ENCODE data around the gene MED25. TPM values are rescaled to one million over a fixed set of nuclear protein-coding genes. Genes with fewer than 3 reads are reported as not detected.
A peak's percentile ranks its signal among the peaks of the same experiment; 100 is the strongest.

The MED25 gene
- total and polyA plus RNA-seq, 9 of the 15 experiments (the other 6 are each of a cell fraction or from before 2014, with no cell fraction given) = 4.1 to 93.9 (median 19.3) TPM

DNA sequence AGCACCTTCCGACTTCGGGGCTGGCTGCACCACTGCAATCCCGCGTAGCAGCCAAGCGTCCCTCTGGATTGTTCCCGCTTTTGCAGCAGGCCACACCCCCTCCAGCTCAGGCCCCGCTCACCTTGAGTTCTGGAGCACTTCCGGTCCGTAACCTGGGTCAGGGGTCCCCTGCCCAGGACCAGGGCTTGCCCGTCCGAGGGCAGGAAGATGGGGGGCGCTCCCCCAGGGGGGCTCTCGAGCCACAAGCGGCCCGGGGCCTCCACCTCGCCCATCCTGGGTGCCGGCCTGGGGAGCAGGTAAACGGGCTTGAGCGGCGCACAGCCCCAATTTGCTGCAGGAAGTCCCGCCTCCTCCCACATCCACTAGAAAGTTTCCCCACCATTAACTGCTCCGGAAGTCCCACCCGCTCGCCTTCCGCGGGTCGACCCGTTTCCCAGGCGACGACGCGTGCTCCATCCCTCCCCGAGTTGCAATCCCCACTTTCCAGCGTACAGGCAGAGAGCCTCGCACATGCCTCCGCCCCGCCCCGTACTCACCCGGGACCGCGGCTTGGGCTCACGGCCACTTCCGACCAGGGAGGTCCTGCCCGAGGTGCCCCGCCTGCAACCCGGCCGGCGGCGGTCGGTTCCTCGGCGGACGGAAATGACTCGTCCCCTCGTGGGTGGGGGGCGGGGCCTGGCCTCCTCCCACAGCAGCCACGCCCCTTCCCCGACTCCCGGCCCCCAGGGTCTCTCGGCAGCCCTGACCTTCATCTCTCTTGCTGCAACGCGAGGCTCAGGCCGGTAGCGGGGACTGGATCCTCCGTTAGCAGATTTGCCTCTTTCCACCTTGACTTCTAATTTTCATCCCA lies 49.1 kb downstream of the MED25 start, which contains the start of gene PNKP (continued):
- TF ChIP-seq, protein P1, sequence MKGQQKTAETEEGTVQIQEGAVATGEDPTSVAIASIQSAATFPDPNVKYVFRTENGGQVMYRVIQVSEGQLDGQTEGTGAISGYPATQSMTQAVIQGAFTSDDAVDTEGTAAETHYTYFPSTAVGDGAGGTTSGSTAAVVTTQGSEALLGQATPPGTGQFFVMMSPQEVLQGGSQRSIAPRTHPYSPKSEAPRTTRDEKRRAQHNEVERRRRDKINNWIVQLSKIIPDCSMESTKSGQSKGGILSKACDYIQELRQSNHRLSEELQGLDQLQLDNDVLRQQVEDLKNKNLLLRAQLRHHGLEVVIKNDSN (CRISPR knock-in tag; IDR thresholded peaks at IDR 0.05) = 0 out of 2 replicates have a peak, but pooled peaks have one; percentile 2
- TF ChIP-seq, protein P2, sequence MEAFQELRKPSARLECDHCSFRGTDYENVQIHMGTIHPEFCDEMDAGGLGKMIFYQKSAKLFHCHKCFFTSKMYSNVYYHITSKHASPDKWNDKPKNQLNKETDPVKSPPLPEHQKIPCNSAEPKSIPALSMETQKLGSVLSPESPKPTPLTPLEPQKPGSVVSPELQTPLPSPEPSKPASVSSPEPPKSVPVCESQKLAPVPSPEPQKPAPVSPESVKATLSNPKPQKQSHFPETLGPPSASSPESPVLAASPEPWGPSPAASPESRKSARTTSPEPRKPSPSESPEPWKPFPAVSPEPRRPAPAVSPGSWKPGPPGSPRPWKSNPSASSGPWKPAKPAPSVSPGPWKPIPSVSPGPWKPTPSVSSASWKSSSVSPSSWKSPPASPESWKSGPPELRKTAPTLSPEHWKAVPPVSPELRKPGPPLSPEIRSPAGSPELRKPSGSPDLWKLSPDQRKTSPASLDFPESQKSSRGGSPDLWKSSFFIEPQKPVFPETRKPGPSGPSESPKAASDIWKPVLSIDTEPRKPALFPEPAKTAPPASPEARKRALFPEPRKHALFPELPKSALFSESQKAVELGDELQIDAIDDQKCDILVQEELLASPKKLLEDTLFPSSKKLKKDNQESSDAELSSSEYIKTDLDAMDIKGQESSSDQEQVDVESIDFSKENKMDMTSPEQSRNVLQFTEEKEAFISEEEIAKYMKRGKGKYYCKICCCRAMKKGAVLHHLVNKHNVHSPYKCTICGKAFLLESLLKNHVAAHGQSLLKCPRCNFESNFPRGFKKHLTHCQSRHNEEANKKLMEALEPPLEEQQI (IDR thresholded peaks at IDR 0.05) = no peak
- TF ChIP-seq MBD2 (IDR thresholded peaks at IDR 0.05; ENCODE audit: borderline replicate concordance, low read depth) (peak; percentile 62; the same call in 1 of the 2 replicates), ZNF212 (CRISPR knock-in tag; IDR thresholded peaks at IDR 0.05) (no peak), PHF21A (IDR thresholded peaks at IDR 0.05; ENCODE audit: borderline replicate concordance, low read depth) (no peak), ESRRB (CRISPR knock-in tag; IDR thresholded peaks at IDR 0.05; ENCODE audit: borderline replicate concordance) (no peak), L3MBTL2 (IDR thresholded peaks at IDR 0.05) (peak; percentile 70; the same call in 1 of the 2 replicates), PHB2 (IDR thresholded peaks at IDR 0.05; ENCODE audit: low read depth) (no peak), ILK (tag; IDR thresholded peaks at IDR 0.05; ENCODE audit: borderline replicate concordance, low read depth) (no peak), SIRT6 (IDR thresholded peaks at IDR 0.05; ENCODE audit: low read depth, low read length) (no peak), ZNF586 (CRISPR knock-in tag; conservative IDR thresholded peaks at IDR 0.05) (no peak)
- TF ChIP-seq, protein P3, sequence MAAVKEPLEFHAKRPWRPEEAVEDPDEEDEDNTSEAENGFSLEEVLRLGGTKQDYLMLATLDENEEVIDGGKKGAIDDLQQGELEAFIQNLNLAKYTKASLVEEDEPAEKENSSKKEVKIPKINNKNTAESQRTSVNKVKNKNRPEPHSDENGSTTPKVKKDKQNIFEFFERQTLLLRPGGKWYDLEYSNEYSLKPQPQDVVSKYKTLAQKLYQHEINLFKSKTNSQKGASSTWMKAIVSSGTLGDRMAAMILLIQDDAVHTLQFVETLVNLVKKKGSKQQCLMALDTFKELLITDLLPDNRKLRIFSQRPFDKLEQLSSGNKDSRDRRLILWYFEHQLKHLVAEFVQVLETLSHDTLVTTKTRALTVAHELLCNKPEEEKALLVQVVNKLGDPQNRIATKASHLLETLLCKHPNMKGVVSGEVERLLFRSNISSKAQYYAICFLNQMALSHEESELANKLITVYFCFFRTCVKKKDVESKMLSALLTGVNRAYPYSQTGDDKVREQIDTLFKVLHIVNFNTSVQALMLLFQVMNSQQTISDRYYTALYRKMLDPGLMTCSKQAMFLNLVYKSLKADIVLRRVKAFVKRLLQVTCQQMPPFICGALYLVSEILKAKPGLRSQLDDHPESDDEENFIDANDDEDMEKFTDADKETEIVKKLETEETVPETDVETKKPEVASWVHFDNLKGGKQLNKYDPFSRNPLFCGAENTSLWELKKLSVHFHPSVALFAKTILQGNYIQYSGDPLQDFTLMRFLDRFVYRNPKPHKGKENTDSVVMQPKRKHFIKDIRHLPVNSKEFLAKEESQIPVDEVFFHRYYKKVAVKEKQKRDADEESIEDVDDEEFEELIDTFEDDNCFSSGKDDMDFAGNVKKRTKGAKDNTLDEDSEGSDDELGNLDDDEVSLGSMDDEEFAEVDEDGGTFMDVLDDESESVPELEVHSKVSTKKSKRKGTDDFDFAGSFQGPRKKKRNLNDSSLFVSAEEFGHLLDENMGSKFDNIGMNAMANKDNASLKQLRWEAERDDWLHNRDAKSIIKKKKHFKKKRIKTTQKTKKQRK (IDR thresholded peaks at IDR 0.05; ENCODE audit: borderline replicate concordance, low read depth, low read length) = peak; percentile 42; the same call in 1 of the 2 replicates
- TF ChIP-seq, protein P4, sequence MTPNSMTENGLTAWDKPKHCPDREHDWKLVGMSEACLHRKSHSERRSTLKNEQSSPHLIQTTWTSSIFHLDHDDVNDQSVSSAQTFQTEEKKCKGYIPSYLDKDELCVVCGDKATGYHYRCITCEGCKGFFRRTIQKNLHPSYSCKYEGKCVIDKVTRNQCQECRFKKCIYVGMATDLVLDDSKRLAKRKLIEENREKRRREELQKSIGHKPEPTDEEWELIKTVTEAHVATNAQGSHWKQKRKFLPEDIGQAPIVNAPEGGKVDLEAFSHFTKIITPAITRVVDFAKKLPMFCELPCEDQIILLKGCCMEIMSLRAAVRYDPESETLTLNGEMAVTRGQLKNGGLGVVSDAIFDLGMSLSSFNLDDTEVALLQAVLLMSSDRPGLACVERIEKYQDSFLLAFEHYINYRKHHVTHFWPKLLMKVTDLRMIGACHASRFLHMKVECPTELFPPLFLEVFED (CRISPR knock-in tag; conservative IDR thresholded peaks at IDR 0.05) = no peak
- TF ChIP-seq, protein P5, sequence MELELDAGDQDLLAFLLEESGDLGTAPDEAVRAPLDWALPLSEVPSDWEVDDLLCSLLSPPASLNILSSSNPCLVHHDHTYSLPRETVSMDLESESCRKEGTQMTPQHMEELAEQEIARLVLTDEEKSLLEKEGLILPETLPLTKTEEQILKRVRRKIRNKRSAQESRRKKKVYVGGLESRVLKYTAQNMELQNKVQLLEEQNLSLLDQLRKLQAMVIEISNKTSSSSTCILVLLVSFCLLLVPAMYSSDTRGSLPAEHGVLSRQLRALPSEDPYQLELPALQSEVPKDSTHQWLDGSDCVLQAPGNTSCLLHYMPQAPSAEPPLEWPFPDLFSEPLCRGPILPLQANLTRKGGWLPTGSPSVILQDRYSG (tag; conservative IDR thresholded peaks at IDR 0.05; ENCODE audit: low read depth) = no peak
- TF ChIP-seq, protein P6, sequence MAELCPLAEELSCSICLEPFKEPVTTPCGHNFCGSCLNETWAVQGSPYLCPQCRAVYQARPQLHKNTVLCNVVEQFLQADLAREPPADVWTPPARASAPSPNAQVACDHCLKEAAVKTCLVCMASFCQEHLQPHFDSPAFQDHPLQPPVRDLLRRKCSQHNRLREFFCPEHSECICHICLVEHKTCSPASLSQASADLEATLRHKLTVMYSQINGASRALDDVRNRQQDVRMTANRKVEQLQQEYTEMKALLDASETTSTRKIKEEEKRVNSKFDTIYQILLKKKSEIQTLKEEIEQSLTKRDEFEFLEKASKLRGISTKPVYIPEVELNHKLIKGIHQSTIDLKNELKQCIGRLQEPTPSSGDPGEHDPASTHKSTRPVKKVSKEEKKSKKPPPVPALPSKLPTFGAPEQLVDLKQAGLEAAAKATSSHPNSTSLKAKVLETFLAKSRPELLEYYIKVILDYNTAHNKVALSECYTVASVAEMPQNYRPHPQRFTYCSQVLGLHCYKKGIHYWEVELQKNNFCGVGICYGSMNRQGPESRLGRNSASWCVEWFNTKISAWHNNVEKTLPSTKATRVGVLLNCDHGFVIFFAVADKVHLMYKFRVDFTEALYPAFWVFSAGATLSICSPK (IDR thresholded peaks at IDR 0.05; ENCODE audit: borderline replicate concordance) = no peak

All from K562 (cell line).